Adrenal gland (tissue), 5 donors: Measurements from ENCODE around the gene ADGRL1.

Experiments used
- CTCF ChIP-seq, 6 experiments: fragments of 450-650 bp in 4 of 6; fragments of 200-600 bp in 2 of 6; sonication (generic) in 1 of 6; IDR thresholded peaks; 1 replicate in 5 of 6; 2 replicates in 1 of 6; pipeline versions ENCODE4 v1.5.1 to v1.8.0; 2016 to 2021; ENCODE audit warnings: antibody characterized with exemption in 6 of 6, mild to moderate bottlenecking in 2 of 6, moderate library complexity in 1 of 6
- POLR2A ChIP-seq, 2 donors: fragments of 450-650 bp; IDR thresholded peaks; one replicate each; pipeline ENCODE4 v1.6.1; 2017; ENCODE audit warnings: antibody characterized with exemption in 2 of 2, mild to moderate bottlenecking in 2 of 2, moderate library complexity in 1 of 2
- donor health status: DM: no; HTN: no; CAD: no.

- TF ChIP-seq CTCF (IDR thresholded peaks at IDR 0.05), result no peak
- no peak for TF ChIP-seq POLR2A (IDR thresholded peaks at IDR 0.05)
Observed at GRCh38 chr19:14146789-14147216, 59.2 kb downstream of the ADGRL1 start.
